ENCODE results near the gene MFAP4. TPM values are rescaled to one million over a fixed set of nuclear protein-coding genes. Genes with fewer than 3 reads are reported as not detected.

The MFAP4 gene
- total and polyA plus RNA-seq, 4 donors = 2.1 to 13.3 (median 5.7) TPM

GRCh38 chr17:19363114-19363438 is 23.9 kb downstream of the MFAP4 start:
- TF ChIP-seq FOXA1 (IDR thresholded peaks at IDR 0.05) = no peak
- TF ChIP-seq RAD21 (IDR thresholded peaks at IDR 0.05) = no peak
- no peak for TF ChIP-seq GABPA (IDR thresholded peaks at IDR 0.05 in 1 of 2, conservative IDR thresholded peaks at IDR 0.05 in 1 of 2)
- no peak for TF ChIP-seq RXRA (IDR thresholded peaks at IDR 0.05)
- TF ChIP-seq JUND (IDR thresholded peaks at IDR 0.05) = no peak
- TF ChIP-seq TAF1 (conservative IDR thresholded peaks at IDR 0.05) = no peak
- TF ChIP-seq NR2F2 (IDR thresholded peaks at IDR 0.05) = no peak
- TF ChIP-seq EGR1 (IDR thresholded peaks at IDR 0.05; ENCODE audit: low read depth in 2 of 2) = no peak
- TF ChIP-seq ATF3 (IDR thresholded peaks at IDR 0.05) = no peak
- no peak for TF ChIP-seq HNF4A (conservative IDR thresholded peaks at IDR 0.05)
- TF ChIP-seq ZBTB33 (IDR thresholded peaks at IDR 0.05) = no peak
- TF ChIP-seq SP1 (IDR thresholded peaks at IDR 0.05) = no peak
- TF ChIP-seq FOXA2 (IDR thresholded peaks at IDR 0.05) = no peak
- TF ChIP-seq HNF4G (IDR thresholded peaks at IDR 0.05) = no peak
- no peak for TF ChIP-seq CTCF (IDR thresholded peaks at IDR 0.05; ENCODE audit: low read depth, low read length, missing input control)
- TF ChIP-seq YY1 (IDR thresholded peaks at IDR 0.05) = no peak
- TF ChIP-seq MAX (IDR thresholded peaks at IDR 0.05) = no peak
- TF ChIP-seq REST (IDR thresholded peaks at IDR 0.05) = no peak
- no peaks in the 10 kb centered on the region for H3K9me3 ChIP-seq (ENCODE audit: control insufficient read depth in 4 of 4, low read length in 3 of 4)
- 26% methylated on average over 14 of the region's 14 CpGs for WGBS
- H3K36me3 ChIP-seq (ENCODE audit: control insufficient read depth in 4 of 4, insufficient read depth in 3 of 4, low read depth in 1 of 4, low read length in 3 of 4) = no peaks in the 10 kb centered on the region
- peak overlapping the region in 2 of 3 donors; percentile 54 to 71 for H3K4me3 ChIP-seq (ENCODE audit: low read depth in 1 of 3, low read length in 3 of 3)
- DNase-seq (ENCODE audit: low spot score) = no peak
- H3K27ac ChIP-seq (ENCODE audit: low read depth in 1 of 2, low read length in 2 of 2) = peak overlapping the region; percentile 90 to 96
- H3K9ac ChIP-seq (ENCODE audit: low read depth in 1 of 2, low read length in 2 of 2) = peak overlapping the region; percentile 14 to 66
- H3K4me1 ChIP-seq (ENCODE audit: control insufficient read depth in 4 of 4, insufficient read depth in 4 of 4, low read length in 3 of 4) = peaks cover 2 to 31% (median 16%) of the 10 kb centered on the region in 4 donors
- H3K27me3 ChIP-seq (ENCODE audit: control insufficient read depth in 4 of 4, insufficient read depth in 4 of 4, low read length in 3 of 4) = no peaks in the 10 kb centered on the region

All from liver (tissue), 9 donors.